T-helper 2 cell treated with Interferon-gamma antibody and Interleukin-4, amounts not matched to agents 100 ng/mL and 5 ng/mL, for 36 hours (primary cell): ENCODE results near the gene IMMP2L. TPM values are rescaled to one million over a fixed set of nuclear protein-coding genes. Genes with fewer than 3 reads are reported as not detected.

Experiments
- intact Hi-C: fragments of 100-400 bp; cut with micrococcal nuclease; formaldehyde crosslinking; loops from one replicate; pipeline ENCODE4 v1.15.1; 2023
- total RNA-seq: library from RNA; stranded (reverse); gene quantifications from 2 replicates; pipeline ENCODE4 v1.2.3, GENCODE V29; 2022

The IMMP2L gene
- total RNA-seq, 1 donor from 2014 or later = 8.0 TPM

DNA sequence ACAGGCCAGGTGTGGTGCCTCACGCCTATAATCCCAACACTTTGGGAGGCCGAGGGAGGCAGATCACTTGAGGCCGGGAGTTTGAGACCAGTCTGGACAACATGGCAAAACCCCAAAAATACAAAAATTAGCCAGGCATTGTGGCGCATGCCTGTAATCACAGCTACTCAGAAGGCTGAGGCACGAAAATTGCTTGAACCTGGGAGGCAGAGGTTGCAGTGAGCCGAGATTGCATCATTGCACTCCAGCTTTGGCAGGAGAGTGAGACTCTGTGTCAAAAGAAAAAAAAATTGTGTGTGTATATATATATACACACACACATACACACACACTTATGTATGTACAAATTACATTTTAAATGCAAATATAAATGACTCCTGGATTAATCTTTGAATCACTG is 548.2 kb downstream of the IMMP2L start:
- intact Hi-C loops = loop anchor here (5.0 kb wide), 1 partner anchor 548 kb away; the partner anchor contains the start of gene IMMP2L

DNA sequence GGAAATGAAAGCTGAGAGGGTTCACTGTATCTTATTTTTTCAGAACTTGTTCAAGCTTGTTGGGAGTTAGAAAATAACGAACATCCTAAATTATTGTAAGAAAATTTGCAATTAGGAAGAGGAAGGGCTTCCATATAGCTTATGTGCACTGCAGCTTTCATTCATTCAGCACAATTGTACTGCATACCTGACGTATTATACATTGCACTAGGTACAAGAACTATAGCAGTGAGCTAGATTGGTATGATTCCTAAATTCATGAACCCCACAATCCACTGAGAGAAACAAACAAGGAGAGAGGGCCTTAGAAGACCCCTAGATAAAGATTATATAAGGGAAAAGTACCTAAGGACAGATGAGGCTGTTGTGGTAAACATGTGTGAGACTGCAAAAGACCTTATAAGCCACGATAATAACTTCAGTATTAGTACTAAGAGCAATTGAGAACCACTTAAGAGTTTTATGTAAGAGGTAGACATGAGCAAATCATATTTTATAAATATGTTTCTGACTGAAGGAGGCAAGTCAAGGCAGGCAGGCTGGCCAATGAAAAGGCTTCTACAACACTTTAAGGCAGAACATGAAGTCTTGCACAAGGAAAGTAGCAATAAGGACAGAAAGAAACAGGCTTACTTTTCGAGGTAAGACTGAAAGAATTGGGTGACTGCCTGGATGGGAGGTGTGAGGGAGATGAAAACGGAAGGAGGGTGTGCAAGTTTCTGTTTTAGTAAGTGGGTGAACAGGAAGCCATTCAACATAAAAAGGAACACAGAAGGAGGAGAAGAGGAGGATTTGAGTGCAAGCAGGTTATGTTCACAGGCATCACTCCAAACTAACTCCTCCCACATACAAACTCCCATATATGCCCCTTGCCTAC is 549.3 kb downstream of the IMMP2L start:
- intact Hi-C loops = loop anchor here (1.0 to 5.0 kb wide), 7 partner anchors 11 to 549 kb away; partner anchors contain the start of genes IMMP2L and LRRN3

DNA sequence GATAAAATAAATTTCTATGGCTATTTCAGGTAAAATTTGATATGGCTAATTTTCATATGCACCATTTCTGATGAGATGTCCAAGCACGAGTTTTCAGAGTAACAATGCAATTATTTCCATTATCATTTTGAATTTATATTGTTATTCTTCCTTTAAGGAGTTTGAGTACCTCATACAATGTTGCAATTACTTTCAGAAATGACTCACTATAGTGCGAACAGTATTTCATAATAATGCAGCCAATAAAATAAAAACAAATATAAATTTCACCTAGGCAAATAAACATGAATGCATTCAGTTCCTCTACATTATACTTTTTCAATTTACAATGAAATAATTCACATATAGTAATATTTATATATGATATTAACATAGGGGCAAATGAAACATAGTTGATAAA is 550.1 kb downstream of the IMMP2L start:
- intact Hi-C loops = loop anchor here (2.0 to 5.0 kb wide), 4 partner anchors 35 to 550 kb away; partner anchors contain the start of genes IMMP2L and LRRN3

DNA sequence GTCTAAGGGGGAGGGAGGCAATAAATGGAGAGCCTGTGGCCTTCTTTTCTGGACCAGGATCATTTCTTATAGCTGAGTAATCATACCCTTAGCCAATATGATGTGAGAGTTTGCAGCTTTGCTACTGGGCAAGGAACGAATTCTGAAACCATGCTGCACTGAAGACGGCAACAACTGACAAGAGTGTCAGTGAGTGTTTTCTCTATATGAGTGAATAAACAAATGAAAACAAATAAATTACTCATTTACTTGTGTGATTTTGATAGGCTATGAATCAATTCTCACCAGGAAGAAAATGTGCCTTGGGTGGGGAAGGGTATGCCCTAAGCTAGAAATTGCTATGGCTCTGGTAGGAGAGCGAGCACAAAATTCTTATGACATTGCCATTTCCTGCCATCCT is 550.8 kb downstream of the IMMP2L start:
- intact Hi-C loops = loop anchor here (5.0 kb wide), 1 partner anchor 551 kb away; the partner anchor contains the start of gene IMMP2L

DNA sequence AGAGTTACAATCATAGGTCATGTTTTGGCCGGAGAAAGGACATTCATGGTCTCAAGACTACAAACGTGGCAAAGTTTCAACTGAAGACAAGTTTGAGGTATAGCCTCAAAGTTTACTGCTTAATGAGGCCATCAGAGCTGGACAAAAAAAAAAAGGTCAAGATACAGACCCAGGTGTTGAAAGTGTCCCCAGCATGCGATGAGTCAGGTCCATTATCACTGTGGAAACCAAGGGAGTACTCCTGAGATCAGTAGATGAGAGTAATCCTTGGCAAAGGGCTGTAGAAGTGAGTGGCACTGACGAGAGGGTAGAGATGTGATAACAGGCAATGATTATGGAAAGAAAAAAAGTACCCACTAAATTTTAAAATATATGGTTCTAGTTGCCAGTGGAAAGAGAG is 551.5 kb downstream of the IMMP2L start:
- intact Hi-C loops = loop anchor here (5.0 kb wide), 1 partner anchor 552 kb away; the partner anchor contains the start of gene IMMP2L

DNA sequence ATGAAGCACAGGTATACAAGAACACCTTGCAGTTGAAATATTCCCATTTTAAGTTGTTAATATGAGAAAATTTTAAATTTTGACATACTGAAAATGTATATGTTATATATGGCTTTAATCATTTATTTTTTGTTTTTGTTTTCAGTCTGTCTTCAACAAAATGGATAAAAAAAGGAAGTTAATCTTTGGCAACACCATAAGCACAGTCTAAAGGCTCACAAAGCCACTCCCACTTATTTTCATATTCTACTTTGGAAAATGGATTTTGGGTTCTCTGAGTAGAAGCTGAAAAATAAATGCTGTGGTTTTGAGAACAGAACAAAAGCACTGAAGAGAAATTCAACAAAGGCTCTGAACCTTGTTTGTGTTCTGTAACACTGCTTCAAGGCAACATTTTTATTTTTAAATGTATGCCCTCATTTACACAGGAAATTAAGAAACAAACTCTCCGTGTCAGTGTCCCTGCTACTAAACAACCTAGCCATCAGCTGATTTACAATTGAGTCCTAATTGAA is 552.7 kb downstream of the IMMP2L start:
- intact Hi-C loops = loop anchor here (5.0 kb wide), 1 partner anchor 553 kb away; the partner anchor contains the start of gene IMMP2L

DNA sequence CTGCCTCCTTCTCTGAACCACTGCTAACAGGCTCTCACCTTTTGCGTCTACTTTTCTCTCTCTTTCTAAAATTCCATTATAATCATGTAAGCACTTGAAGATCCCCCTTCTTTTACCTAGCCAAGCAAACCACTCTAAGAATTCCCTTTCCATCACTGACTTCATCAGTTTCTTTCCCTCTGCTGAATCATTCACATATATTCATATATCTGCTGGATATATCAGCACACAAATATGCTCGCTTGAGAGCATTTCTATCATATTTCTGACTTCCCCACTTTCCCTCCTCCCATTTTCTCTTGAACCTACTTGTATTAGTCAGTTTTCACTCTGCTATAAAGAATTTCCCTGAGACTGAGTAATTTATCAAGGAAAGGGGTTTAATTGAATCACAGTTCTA is 555.6 kb downstream of the IMMP2L start:
- intact Hi-C loops = no loop called here

DNA sequence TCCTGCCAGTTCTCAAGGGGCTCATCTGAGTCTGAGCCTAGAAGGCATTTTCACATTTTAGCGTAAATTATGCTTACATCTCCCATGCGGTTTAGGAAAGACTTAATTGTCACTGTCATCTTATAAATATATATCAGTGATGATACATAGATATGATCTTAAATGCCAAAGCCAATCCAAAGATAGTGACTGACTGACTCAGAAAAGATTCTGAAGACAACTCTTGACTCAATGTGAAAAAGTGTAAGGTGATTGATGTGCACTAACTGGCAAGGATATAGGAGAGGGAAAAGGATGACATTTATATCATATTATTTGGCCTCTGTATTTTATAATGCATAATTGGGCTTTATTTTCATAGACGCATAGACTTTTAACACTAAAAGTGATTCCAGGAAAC is 556.3 kb downstream of the IMMP2L start:
- intact Hi-C loops = no loop called here

DNA sequence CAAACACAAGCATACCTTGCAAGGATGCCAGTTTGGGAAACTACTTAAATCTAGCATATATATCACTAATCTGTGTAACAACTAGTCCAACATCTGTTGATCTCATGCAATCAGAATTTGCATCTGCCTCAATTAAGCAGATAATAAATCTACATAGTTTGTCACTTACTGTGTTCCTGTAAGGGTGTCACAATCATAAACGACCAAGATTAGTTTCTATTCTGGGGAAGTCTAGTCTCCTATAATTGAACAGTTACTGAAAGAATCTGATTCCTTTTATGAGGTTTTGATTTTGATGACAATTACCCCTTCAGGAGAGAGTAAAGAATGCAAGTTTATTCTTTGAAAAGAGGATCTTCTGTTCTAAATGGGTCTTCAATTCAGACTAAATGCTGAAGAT is 556.8 kb downstream of the IMMP2L start:
- intact Hi-C loops = no loop called here

DNA sequence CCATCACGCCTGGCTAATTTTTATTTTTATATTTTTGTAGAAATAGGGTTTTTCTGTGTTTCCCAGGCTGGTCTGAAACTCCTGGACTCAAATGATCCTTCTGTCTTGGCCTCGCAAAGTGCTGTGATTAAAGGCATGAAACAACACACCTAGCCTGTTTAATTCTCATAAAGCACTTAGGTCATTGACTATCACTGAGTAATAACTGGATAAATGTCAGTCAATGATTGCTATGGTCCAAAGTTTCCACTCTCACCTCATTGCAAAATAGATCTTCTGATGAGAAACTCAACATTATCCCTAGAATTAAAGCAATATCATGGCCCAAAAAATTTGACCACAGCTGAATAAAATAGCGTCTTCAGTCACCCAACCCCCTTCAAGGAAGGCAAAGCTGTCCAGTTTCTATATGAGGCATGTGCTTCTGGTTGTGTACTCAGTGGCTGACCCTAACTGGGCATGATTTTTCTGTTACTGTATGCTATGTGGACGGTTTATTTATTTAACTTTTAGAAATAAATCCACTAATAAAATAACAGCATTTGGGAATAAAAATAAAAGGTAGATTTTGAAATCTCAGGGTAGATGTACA is 557.9 kb downstream of the IMMP2L start:
- intact Hi-C loops = no loop called here

DNA sequence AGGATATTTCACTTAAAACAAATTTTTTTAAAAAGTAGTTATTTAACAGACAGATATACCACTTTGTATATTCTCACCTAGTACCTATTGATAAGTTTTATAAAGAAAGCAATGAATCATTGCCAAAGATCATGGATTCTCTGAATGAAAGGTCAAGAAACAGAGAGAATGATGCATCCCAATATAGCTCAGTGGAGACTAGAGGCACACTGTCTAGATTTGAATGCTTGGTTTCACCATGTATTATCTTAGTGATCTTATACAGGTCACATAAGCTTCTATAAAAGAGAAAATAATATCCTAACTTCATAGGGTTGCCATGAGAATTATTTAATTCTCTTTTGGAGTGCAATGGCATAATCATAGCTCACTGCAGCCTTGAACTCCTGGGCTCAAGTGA is 558.4 kb downstream of the IMMP2L start:
- intact Hi-C loops = no loop called here

DNA sequence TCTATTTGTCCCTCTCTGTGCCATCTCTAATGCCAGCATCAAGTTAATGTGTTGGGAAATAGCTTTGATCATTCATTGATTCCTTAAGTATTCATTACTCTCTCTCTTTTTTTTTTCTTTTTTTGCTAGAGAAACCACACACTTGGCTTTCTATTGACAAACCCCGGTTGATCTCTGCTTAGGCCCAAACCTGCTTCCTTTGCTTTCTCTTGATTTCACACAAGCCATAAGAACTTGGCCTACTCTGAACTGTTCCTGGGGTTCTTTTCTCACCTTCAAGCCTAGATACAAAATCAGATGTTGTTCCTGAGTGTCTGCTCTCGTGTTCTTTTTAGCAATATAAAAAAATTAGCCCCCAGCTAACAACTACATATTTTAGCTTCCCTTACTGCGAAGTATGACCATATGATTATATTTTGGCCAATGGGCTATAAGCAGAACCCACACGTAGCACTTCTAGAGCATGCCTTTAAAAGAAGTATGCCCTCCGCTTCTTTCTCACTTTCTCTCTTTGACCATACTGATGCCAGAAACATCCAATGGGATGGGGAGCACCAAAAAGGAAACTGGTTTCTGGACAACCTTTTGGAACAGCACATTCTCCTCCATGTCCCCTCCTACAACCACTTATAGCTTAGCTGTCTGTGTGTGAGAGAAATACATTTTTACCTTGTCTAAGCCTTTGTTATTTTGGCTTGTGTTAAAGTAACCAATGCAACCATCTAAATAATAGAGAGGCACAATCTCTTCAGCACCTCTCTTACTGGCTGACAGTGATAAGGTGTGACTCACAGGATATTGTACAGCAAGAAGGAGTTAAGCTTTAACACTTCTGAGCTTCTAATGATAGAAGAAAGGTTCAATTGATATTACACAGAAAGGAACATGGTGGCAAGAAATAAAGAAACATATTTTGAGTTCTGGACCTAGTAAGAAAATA is 568.0 kb downstream of the IMMP2L start:
- intact Hi-C loops = no loop called here

DNA sequence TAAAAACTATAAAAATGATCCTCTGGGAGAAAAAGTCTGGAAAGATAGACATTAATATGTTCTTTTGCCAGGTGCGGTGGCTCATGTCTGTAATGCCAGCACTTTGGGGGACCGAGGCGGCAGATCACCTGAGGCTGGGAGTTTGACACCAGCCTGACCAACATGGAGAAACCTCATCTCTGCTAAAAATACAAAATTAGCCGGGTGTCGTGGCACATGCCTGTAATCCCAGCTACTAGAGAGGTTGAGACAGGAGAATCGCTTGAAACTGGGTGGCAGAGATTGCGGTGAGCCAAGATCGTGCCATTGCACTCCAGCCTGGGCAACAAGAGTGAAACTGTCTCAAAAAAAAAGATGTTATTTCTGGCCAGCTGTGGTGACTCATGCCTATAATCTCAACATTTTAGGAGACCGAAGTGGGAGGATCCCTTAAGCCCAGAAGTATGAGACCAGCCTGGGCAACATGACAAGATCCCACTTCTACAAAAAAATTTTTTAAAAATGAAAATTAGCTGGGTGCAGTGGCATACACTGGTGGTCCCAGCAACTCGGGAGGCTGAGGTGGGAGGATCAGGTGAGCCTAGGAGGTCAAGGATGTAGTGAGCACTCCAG is 573.3 kb downstream of the IMMP2L start:
- intact Hi-C loops = no loop called here

DNA sequence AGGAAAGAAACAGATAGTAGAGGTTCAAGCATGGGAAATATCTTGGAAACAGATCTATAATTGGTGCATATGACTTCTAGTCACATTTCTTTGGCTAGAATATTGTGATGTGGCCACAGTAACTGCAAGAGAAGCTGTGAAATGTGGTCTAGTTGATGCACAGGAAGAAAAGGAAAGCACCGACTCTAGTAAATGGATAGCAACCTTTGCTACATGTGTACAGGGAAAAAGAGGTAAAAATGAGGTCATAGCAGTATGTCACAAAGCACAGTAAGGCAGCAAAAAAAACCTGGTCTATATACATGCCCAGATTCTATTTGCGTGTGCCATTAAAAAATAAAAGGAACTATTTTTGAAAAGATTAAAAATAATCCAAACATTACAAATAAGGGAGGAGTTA is 573.9 kb downstream of the IMMP2L start:
- intact Hi-C loops = no loop called here

DNA sequence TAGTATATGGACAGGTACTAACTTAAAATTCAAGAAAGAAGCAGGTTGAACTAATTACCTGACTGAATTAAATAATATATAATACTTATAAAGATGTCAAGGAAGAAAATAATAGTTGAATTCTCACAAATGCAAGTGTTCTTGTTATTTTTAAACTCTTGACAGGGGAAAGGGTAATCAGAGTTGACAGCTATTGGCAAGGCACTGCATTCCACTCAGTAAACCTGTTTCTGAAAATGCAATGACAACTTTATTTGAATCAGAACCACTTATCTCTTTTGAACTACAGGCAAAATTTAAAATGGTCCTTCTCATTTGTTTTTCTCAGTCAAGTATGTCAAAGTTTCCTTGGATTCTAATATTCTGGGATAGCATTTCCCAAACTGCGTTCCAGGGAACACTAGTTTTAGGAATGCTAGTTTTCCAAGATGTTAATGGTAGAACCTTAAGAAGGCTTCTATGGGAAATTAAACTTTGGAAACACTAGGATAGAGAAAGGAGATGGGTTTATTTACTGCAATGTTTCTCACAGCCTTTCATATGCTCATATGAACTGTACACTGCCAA is 575.1 kb downstream of the IMMP2L start:
- intact Hi-C loops = no loop called here

DNA sequence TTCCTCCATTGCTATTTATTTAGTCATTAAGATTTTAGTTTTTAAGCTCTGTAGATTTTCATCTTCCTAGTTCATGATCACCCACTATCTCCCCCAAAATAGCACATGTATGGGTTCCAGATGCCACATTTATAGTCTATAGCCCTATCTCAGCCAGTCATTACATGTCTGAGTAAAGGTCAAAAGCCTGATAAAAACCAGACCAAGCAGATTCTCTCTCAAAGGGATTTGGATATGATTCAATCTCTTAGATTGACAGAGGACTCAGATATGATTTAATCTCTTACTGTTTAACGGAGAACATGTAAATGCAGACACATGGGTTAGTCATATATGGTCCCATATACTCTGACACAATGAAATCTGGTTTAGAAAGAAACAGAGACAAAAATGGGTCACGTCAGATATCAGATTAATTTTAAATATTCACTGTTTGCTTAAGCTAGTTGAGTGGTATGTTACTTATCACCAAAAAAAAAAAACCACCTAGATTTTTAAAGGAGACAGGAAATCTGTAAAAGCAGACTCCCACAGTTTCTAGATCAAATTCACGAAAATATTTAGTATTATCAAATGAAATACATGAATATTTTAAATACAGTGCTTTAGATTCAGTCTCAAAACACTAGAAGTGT is 578.4 kb downstream of the IMMP2L start:
- intact Hi-C loops = no loop called here

DNA sequence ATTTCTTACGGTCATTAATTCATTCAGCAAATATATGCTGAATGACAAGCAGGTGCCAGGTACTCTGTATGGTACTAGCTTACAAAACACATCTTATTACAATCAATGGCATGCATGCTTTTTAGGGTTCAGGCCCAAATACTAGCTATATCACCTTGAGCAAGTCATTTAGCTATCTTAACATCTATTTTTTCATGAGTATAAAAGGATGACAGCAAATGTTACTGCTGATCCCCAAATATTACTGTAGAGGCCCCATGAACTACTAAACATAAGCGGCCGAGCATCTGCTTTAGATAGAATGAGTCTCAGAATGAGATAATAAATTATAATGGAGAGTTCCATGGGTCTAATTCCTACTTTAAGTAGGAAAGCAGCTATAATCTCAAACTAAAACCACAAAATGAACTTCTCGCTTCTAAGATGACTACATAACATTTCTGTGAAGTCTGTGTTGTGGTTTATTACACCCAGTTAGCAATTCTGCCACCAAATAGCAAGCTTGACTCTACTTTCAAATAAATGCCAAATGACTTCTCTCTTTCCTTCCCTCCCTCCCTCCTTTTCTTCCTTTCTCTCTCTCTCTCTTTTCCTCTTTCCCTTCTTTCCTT is 585.1 kb downstream of the IMMP2L start:
- intact Hi-C loops = loop anchor here (1.0 to 2.0 kb wide), 4 partner anchors 36 to 106 kb away; no protein-coding TSS in a partner anchor

DNA sequence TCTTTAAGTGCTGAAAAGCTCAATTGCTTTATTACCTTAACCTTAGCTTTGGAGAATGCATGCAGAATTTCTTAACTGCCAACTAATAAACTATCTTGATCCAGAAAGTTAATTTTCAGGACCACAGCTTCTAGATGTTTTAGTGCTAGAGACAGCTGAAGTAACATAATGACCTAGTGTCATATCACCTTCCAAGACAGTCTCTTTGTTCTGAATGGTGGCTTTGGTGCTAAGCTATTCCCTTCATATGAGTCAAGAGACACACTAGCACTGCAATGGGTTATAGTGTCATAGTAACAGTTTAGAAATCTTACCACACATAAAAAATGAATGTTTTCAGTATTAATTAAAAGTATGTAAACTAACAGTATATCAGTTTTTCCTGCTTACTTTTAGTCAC is 586.8 kb downstream of the IMMP2L start:
- intact Hi-C loops = no loop called here

DNA sequence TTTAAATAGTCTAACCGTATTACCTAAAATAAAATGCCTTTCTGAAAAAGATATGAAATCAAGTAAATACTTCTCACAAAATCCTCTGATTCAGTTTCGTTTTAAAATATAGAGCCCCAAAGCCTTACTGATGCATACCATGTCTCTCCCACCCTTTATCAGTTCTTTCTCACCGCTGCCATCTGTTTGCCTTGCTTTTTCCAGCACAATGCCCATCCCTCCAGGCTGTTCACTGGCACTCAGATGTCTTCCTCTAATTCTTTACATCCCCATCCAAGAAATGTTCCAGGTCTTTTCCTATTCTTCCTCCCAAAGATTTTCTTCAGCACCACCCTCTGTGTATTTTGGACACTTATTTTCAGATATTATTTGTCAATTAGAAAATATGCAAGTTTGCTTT is 587.9 kb downstream of the IMMP2L start:
- intact Hi-C loops = no loop called here
